HFFc6 (cell line): ENCODE measurements around the gene SHLD1. TPM values are rescaled to one million over a fixed set of nuclear protein-coding genes. Genes with fewer than 3 reads are reported as not detected.

Experiments
- DNase-seq: peaks from one replicate; pipeline ENCODE4 v3.0.0-alpha.2; 2018
- H3K27ac Mint-ChIP-seq: 2 replicates; pipeline ENCODE4 v1.8.0; 2020; ENCODE audit warnings: mild to moderate bottlenecking, mixed read lengths
- H3K27me3 Mint-ChIP-seq: 2 replicates; pipeline ENCODE4 v1.8.0; 2021; ENCODE audit warnings: mild to moderate bottlenecking, moderate library complexity, mixed read lengths; ENCODE audit not compliant: insufficient read depth
- H3K36me3 Mint-ChIP-seq: 2 replicates; pipeline ENCODE4 v1.8.0; 2021; ENCODE audit warnings: low read depth, mixed read lengths
- H3K4me1 Mint-ChIP-seq: 2 replicates; pipeline ENCODE4 v1.8.0; 2020; ENCODE audit warnings: low read depth, mixed read lengths
- H3K4me3 Mint-ChIP-seq: 2 replicates; pipeline ENCODE4 v1.8.0; 2020; ENCODE audit warnings: mild to moderate bottlenecking, moderate library complexity, mixed read lengths
- H3K9me3 Mint-ChIP-seq: 2 replicates; pipeline ENCODE4 v1.8.0; 2020; ENCODE audit warnings: mild to moderate bottlenecking, mixed read lengths
- CTCF ChIP-seq: fragments of 200-600 bp; sonication (generic); IDR thresholded peaks from 2 replicates; pipeline ENCODE4 v1.5.0; 2021; ENCODE audit warnings: antibody characterized with exemption, mild to moderate bottlenecking
- total RNA-seq, 6 experiments: library from RNA; stranded (reverse); fragmentation: NEBNext Ultra II Directional; extraction: Animal tissue kit (Norgen Biotek cat#: 25700); gene quantifications; 2 replicates in 1 of 6; 3 replicates in 5 of 6; pipeline ENCODE4 v1.2.3, GENCODE V29; 2021

Gene SHLD1
- total RNA-seq, 6 experiments from 2014 or later, result 3.5 to 4.4 (median 3.8) TPM

GRCh38 chr20:5766085-5766764, 16.0 kb downstream of the SHLD1 start:
- no peaks in the 10 kb centered on the region for H3K4me1 Mint-ChIP-seq
- H3K4me3 Mint-ChIP-seq, result no peak overlapping the region
- H3K27ac Mint-ChIP-seq, result no peak overlapping the region
- H3K27me3 Mint-ChIP-seq, result no peaks in the 10 kb centered on the region; the same call in 1 of the 2 replicates
- DNase-seq, result no peak
- no peak for TF ChIP-seq CTCF
- H3K9me3 Mint-ChIP-seq, result no peaks in the 10 kb centered on the region
- no peaks in the 10 kb centered on the region for H3K36me3 Mint-ChIP-seq

- Mint-ChIP-seq H3K36me3 (no peaks in the 10 kb centered on the region), H3K27ac (no peak overlapping the region), H3K27me3 (no peaks in the 10 kb centered on the region; the same call in 1 of the 2 replicates), H3K4me3 (no peak overlapping the region), H3K9me3 (no peaks in the 10 kb centered on the region), H3K4me1 (no peaks in the 10 kb centered on the region)
- no peak for TF ChIP-seq CTCF
- DNase-seq, result no peak
Observed at GRCh38 chr20:5767493-5768098, 17.4 kb downstream of the SHLD1 start.

GRCh38 chr20:5770231-5770986, 20.2 kb downstream of the SHLD1 start:
- H3K27ac Mint-ChIP-seq, result no peak overlapping the region
- H3K27me3 Mint-ChIP-seq, result no peaks in the 10 kb centered on the region; the same call in none of the 2 replicates
- no peak for TF ChIP-seq CTCF
- DNase-seq, result no peak
- H3K9me3 Mint-ChIP-seq, result no peaks in the 10 kb centered on the region
- no peaks in the 10 kb centered on the region for H3K4me1 Mint-ChIP-seq
- peaks cover 6% of the 10 kb centered on the region; the same call in 1 of the 2 replicates for H3K36me3 Mint-ChIP-seq
- H3K4me3 Mint-ChIP-seq, result no peak overlapping the region

- Mint-ChIP-seq H3K4me3 (no peak overlapping the region), H3K36me3 (peaks cover 6% of the 10 kb centered on the region; the same call in 1 of the 2 replicates), H3K27me3 (no peaks in the 10 kb centered on the region; the same call in none of the 2 replicates), H3K27ac (no peak overlapping the region), H3K9me3 (no peaks in the 10 kb centered on the region), H3K4me1 (no peaks in the 10 kb centered on the region)
- TF ChIP-seq CTCF, result no peak
- DNase-seq, result no peak
Observed at GRCh38 chr20:5770987-5771318, 20.8 kb downstream of the SHLD1 start.

GRCh38 chr20:5772704-5773103, 22.5 kb downstream of the SHLD1 start:
- TF ChIP-seq CTCF, result no peak
- H3K27me3 Mint-ChIP-seq, result no peaks in the 10 kb centered on the region; the same call in none of the 2 replicates

More at GRCh38 chr20:5772704-5773103, 22.5 kb downstream of the SHLD1 start:
- no peak for DNase-seq
- Mint-ChIP-seq H3K27ac (no peak overlapping the region), H3K4me3 (no peak overlapping the region), H3K36me3 (peaks cover 6% of the 10 kb centered on the region; the same call in 1 of the 2 replicates), H3K4me1 (no peaks in the 10 kb centered on the region), H3K9me3 (no peaks in the 10 kb centered on the region)
